ENCODE measurements around the gene PTPN5.
"Not testable (repeated sequence)": the region's sequence is repeated elsewhere in the genome, so short reads cannot be mapped to it uniquely, and the experiment has no call there.

Gene PTPN5

DNA sequence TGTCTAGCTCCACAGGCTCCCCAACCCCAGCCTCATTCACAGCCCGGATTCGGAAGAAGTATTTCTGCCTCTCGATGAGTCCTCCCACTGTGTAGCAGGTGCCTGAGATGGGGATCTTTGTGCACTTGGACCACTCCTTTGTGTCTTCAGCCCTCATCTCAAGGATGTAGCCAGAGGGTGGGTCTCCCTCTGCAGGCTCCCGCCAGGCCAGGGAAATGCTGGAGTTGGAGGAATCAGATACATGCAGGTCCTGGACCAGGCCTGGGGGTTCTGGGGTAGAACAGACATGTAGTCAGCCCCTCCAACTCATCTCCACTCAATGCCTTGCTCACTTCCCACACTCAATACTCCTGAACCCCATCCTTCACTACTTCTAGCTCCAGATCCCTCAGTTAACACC, 82.2 kb downstream of the PTPN5 start:
- DNase-seq (ENCODE audit: low read depth in 2 of 2), result no peak

DNA sequence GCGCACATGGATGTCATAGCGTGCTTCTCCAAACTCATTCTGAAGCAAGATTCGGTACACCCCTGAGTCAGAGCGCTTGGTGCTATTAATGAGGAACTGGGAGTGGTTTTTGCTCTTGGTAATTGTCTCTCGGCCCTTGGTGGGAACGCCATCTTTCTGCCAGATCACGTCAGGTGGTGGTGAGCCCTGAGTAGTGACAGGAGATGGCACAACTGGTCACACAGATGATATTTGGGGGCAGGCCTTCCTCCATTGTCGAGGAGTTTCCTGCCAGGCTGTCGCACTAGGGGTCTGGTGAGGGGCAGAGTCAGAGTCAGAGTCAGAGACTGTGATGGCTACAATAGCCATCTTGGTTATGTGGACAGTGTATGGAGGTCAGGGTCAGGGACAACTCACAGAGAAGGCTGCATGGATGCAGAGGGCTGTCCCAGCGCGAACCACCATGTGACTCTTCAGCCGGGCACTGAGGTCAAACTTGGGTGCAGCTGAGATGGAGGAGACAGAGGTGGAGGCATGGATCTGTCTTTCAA, 83.7 kb downstream of the PTPN5 start:
- no peak for DNase-seq (ENCODE audit: low read depth in 2 of 2)

DNA sequence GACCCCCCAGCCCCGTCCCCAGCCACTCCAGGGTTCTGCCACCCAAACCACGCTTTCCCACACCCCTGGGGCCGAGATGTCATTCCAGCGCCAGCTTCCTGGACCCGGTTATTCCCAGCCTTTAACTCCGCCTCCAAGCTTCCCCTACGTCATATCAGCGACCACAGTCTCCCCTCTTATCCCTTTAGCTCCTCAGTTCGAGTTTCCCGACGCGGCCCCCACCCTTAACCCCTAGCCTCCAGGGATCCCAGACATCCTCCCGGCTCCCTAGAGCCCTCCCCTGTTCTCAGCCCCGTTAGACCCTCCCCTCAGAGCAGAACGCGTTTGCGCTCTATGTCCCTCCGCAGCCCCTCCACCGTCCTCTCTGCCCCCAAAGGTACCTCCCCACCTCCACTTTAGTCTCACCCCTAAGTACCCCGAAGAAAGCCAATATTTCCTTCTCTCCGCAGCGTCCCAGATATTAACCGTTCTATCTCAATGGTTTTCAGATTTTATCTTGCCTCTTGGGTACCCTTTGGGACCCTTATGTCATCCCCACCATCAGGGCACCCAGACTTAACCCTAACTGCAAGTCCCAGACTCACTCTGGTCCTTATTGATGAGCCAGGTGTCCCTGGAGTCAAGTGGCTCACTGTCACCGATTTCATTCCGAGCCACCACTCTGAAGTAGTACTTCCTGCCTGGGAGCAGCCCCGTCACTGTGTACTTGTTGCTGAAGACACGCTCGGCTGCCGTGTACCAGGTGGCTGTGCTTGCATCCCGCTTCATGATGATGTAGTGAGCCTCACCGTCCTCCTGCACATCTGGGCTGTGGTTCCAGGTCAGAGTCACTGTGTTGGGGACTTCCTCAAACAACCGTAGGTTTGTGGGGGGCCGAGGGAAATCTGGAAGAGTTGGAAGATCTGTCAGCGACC, 85.0 kb downstream of the PTPN5 start:
- DNase-seq (ENCODE audit: low read depth in 2 of 2), result no peak

DNA sequence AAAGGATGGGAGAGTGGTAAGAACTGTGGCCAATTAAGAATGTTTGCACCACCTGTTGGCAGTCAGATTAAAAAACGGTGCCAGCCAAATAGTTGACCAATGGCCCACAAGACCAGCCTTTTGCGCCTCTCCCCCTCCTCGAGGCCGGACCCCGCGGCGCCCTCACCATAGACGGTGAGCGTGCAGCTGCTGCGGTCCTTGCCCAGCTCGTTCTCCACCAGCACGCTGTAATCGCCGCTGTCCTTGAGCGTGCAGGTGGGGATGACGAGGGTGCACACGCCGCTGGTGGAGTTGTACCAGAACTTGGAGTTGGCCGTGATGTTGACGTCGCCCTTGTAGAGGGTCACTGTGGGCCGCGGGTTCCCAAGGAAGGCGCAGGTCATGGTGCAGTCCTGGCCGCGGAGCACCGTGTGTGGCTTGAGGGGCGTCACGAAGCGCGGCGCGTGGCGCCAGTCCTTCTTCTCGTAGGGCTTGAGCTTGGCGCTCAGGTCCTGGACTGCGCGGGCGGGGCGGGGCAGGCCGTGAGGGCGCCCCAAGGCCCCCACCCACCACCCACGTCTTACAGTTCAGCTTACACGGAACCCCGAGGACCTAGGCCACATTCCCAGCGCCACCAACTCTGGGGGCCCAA, 85.8 kb downstream of the PTPN5 start:
- no peak for DNase-seq (ENCODE audit: low read depth in 2 of 2)

DNA sequence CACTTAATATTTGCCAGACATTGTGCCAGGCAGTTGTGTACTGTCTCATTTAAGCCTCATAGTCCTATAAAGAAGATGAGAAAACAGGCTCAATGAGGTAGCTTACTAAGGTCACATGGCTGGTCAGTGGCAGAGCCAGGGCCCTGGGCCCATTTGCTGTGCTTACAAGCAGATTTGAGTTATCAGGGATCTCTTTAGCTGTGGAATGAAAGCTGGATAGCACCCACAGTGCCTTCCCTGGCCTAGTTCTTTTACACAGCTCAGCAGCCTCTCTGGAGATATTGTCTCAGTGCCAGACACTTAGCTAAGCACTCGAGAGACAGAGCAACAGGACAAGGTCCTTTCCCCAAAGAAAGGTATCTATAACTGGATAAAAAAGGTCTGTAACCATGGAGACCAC, 86.9 kb downstream of the PTPN5 start:
- no peak for DNase-seq (ENCODE audit: low read depth in 2 of 2)

DNA sequence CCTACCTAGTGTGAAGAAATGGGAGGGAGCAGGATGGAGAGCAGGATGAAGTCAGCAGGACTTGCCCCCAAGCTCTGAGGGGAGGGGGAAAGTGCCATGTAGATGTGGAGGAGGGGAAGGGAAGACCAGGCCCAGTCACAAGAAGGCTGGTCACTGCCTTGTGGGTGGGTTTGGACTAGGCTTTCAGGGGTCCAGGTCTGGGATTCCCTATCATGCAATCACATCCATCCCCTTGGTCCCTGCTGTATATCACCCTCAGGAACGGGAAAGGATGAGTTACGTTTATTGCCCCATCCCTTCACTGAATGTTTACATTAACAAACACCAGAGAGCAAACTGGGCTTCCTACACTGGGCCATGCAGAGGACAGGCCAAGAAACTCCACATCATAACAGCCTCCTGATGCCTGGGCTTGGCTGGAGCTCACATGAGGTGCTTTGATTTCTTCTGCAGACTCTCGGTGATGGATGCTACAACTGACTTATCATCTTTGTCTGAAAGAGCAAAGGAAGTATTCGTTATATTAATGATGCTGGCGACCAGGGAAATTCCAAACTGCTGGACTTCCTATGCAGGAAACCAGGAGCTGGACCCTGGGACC, 87.5 kb downstream of the PTPN5 start:
- DNase-seq (ENCODE audit: low read depth in 2 of 2), result no peak

DNA sequence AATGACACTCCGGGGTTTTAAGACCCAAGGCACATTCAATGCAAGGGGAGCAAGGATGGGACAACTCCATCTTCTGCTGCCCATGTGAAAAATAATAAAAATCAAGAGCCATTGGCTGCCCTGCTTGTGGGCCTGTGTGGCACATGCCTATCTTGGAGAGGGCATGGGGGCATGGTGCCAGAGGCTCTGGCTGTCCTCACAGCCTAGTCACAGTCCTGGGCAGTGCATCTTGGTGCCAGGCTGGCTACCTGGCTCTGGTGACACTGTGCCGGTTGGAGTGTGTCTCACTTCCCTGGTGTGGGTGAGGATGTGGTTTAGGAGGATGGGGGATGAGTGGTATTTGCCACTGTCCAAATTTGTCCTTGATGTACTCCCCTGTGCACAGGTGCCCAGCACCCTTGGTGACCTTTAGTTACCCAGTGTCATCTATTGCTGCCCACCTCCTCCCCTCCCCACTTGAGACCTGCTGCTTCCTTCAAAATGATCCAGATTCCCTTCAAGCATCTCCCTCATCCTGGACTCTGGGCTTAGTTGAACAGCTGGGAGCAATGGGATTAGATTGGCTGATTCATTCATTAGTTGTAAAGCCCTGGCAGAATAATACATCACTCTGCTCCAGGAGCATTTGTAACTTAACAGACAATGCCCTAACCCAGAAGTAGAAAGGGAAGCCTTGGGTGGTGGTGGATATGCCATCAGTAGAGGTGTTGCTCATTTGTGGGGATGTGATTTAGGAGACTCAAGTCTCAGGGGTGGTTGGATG, 88.4 kb downstream of the PTPN5 start:
- DNase-seq (ENCODE audit: low read depth in 2 of 2), result no peak

DNA sequence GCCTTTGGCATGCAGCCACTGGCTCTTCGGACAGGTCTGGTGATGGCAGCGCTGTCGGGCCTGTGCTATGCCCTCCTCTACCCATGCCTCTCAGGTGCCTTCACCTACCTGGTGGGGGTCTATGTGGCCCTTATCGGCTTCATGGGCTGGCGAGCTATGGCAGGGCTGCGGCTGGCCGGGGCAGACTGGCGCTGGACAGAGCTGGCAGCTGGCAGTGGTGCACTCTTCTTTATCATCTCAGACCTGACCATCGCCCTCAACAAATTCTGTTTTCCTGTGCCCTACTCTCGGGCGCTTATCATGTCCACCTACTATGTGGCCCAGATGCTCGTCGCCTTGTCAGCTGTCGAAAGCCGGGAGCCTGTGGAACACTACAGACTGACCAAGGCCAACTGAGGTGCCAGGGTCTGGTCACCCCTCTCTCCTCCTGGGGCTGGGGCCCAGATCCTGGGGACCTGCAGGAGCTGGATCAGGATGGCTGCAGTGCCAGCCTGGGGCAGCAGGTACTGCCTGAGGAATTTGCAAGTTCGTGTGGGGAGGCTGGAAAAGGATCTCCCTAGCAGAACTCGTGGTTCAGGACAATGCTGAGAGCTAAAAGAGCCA, 89.9 kb downstream of the PTPN5 start:
- DNase-seq (ENCODE audit: low read depth in 2 of 2), result no peak

DNA sequence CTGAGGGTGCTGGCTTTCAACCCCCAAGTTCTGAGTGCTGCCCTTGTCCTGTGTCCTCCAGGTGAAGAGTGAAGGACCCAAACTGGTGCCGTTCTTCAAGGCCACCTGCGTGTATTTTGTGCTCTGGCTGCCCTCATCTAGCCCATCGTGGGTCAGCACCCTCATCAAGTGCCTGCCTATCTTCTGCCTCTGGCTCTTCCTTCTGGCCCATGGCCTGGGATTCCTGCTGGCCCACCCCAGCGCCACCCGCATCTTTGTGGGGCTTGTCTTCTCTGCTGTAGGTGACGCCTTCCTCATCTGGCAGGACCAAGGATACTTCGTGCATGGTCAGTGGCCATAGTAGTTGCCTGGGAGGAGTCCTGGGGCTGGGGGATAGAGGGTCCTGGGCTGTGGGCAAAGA, 90.7 kb downstream of the PTPN5 start:
- DNase-seq (ENCODE audit: low read depth in 2 of 2), result no peak

DNA sequence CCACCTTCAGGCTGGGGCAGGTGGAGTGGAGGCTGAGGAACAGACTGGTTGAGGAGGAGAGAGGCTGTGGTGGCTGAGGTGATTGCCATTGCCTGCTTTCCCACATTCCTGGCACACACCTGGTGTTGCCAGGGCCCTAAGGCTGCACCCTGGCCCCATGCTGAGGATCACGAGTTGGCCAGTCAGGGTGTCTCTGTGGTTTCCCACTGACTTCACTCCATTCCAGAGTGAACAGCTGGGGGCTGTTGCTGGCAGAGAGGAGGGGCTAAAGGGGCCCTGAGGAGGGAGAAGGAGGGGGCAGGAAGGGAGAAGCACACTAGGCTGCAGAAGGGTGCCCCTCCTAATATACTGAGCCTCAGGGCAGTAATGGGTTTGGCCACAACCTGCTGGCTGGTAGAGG, 91.2 kb downstream of the PTPN5 start:
- DNase-seq (ENCODE audit: low read depth in 2 of 2), result no peak

DNA sequence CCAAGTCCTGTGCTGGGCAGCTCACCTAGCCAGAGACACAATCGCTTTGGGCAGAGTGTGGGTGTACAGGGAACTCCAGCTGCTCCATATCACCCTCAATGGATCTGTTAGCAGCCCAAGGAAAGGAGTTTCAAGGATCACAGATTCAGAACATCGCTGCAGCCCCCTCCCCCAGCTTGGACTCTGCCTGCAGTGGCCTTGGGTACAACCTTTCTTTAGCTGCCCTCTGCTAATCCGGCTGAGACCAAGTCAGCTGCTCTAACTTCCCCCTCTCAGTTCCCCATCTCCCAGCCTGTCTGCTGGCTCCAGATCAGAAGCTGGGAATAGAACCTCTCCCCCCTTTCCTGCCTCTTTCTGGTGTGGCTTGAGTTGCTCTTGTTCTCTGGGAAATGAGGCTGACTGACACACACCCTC, 91.7 kb downstream of the PTPN5 start:
- DNase-seq (ENCODE audit: low read depth in 2 of 2), result no peak

DNA sequence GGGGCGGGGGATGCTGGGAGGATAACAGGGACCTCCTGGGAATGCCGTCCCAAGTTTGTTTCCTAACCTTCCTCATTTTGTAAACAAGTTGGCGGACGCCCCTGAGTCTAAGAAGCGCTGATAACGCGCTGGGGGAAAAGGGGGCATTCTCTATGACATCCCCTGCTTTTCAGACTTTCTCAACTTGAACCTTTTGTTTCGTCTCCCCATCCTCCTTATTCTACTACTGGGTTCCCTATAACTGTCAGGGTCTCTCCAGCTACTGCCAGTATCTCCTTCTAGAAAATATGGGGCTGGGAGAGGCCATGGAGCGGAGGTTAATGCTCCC, 92.4 kb downstream of the PTPN5 start:
- no peak for DNase-seq (ENCODE audit: low read depth in 2 of 2)

DNA sequence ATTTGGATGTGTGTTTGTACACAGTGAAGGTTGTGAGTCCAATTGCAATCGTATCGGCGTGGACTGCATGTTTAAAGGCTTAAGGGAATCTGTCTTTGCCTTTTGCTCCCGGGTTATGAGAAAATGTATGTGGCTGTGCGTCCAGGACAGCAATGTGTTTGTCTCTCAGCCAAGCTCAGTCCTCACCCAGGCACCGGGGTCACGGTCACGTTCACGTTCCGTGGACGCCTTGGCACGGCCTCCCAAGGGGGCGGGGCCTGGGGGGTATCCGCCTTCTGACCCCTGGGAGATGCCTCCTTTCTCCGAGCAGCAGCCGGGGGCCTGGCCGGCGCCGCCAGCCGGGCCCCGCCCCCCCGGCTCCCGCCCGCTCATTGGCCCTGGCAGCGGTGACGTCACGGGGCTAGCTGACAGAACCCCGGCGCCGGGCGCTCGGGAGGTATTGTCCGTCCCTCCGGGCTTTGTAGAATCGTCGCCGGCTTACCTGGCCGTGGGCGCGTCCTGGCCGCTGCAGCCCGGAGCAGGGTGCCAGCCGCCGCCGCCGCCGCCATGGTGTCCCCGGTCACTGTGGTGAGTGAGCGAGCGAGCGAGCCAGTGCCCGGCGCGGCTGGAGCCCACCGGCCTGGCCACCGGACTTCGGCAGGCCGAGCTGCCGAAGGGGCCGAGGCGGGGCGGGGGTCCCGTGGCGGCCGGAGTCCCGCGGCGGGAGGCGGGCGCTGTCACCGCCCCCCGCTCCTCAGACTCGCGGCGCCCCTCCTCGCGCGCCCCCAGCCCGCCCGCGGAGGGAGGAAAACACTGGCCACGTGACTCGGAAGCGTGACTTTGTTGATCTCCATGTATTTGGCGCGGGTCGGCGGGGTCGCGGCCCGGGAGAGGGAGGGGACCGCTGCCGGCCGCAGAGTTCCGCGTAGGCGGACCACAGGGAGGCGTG, 93.0 kb downstream of the PTPN5 start, which contains the start of gene TMEM86A:
TMEM86A (plus strand) TSS at position 439 of the 928 bp plus-strand sequence; CDS start at position 547, 108 bp downstream.
- DNase-seq (ENCODE audit: low read depth in 2 of 2), result peak; percentile 79 to 87

DNA sequence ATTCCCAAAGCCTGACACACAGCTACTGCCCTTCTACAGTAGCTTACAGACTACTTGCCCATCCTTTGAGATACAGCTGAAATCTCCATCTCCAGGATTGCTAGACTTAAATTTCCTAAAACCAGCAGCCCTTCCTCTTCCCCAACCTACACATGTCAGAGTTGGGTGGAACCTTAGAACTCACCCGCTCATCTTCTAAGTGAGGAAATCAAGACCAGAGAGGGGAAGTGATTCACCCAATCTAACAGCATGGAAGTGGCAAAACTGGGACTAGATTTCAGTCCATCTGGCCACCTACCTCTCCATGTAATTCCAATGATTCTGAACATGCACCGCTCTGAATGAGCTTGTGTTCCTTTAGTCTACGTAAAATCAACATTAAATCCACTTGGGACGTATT, 94.0 kb downstream of the PTPN5 start:
- no peak for DNase-seq (ENCODE audit: low read depth in 2 of 2)

DNA sequence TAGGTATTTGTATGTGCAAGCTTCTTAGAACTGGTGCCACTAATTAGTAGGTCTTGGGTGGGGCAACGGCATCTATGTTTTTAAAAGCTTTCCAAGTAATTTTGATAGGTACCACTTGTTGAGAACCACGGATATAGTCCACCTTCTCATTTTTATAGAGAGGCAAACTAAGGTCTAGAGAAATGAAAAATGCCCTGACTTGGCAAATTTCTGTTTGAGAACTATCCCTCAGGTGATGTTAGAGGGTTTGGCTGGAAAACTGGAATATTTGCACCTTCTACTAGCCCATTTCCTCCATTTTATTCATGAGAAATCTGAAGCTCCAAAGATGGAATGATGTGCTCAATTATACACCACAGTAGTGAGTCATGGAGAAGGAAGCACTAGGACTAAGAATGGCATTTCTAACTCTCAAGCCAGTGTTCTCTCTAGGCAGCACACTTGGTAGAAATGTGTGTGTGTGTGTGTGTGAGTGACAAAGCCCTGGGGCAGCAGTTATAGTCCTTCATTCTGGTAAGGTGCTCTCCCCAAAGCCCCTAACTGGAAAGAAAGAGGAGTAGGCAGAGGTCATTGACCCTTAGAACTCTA, 94.9 kb downstream of the PTPN5 start:
- no peak for DNase-seq (ENCODE audit: low read depth in 2 of 2)

DNA sequence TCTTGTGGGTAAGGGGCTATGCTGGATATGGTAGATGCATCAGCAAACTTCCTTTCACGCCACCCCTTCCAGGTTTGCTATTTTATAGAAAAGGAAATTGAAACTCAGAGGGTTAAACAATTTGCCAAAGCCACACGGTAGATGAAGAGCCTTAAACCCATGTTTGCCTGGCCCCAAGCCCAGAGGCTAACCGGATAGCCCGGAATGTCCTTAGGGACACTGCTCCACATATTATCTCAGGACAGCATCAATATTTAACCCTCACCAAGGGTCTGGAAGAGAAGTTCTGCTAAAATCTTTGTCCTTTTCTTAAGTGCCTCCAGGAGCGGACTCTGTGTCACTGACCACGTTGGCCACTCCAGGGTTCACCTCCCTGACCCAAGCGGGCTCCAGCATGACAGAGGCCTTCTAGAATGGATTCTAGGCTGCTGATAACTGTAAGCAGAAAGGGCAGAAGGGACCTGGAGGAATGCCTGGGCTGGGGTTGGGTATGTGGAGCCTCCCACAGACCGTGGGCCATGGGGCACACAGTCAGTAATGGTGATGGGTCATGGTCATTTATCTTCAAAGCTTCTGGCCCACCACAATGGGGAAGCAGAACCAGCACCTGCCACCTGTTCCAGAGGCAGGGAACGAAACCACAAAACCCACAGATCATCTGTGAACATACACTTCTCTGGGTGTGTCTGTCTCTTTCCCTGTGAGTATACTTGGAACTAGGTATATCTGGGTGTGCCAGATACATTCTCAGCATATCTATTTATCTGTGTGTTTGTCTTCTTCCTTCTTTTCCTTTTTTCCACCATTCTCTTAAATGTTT, 98.4 kb downstream of the PTPN5 start:
- no peak for DNase-seq (ENCODE audit: low read depth in 2 of 2)

DNA sequence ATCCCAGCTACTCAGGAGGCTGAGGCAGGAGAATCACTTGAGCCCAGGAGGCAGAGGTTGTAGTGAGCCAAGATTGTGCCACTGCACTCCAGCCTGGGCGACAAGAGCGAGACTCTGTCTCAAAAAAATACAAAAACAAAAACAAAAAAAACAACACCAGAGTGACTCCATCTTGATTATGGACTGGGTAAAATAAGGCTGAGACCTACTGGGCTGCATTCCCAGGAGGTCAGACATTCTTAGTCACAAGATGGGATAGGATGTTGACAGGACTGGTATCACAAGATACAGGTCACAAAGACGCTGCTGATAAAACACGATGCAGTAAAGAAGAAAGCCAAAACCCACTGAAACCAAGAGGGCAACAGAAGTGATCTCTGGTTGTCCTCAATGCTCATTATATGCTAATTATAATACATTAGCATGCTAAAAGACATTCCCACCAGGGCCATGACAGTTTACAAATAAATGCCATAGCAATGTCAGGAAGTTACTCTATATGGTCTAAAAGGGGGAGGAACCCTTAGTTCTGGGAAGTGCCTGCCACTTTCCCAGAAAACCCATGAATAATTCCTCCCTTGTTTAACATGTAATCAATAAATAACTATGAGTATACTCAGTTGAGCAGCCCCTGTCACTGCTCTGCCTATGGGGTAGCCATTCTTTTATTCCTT, 100.0 kb downstream of the PTPN5 start:
- not testable (repeated sequence) for DNase-seq (ENCODE audit: low read depth in 2 of 2)

DNA sequence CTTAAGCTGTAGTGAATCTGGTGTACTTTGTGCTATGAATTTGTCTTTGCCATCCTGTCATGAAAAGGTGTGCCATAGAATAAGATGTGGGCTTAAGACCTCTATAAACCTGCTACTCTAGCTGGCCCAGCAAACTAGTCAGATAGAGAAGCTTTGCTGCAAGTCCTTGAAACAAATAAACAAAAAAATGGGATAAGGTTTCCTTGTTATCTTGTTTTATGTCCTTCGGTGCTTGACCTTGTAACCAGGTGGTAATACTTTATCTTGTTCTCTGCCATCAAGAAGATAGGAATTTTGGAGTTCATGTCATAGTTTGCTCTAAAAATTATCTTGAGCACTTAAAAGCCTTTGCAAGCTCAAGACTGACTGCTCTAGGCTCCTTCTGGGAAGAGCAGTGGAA, 107.3 kb downstream of the PTPN5 start:
- no peak for DNase-seq (ENCODE audit: low read depth in 2 of 2)

DNA sequence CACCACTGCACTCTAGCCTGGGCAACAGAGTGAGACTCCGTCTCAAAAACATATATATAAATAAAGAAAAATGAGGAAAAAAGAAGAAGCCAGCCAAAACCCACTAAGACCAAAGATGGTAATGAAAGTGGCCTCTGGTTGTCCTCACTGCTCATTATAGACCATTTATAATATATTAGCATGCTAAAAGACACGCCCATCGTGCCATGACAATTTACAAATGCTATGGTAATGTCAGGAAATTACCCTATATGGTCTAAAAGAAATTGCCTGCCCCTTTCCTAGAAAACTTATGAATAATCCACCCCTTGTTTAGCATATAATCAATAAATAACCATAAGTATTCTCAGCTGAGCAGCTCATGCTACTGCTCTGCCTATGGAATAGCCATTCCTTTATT, 109.1 kb downstream of the PTPN5 start:
- DNase-seq (ENCODE audit: low read depth in 2 of 2), result no peak
